HG02943 (cell line): Measurements from ENCODE around the gene FRK.

Experiments
- ATAC-seq: cut with Tn5 transposase; IDR thresholded peaks from one replicate; pipeline ENCODE4 v1.9.1; 2021; ENCODE audit warnings: mild to moderate bottlenecking, low read depth, moderate library complexity; ENCODE audit not compliant: unreplicated experiment

FRK gene

GRCh38 chr6:116036075-116036773 is 24.5 kb downstream of the FRK start:
- ATAC-seq = no peak

- ATAC-seq = no peak
Measured at GRCh38 chr6:116035616-116036015, 25.1 kb downstream of the FRK start.

DNA sequence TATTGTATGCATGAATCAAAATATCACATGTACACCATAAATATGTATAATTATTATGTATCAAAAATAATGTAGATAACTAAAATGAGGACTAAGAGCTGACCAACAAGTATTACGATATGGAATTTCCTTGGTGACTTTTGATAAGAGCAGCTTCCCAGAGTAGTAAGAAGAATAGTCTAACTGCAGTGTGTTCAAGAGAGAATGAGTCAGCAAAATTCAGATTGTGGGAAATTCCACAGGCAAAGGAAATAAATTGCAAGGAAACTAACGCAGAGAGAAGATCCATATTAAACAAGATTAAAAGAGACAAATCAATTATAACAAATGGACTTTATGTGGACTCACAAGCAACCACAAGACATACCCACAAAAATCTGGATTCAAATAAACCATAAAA is 26.4 kb downstream of the FRK start:
- ATAC-seq = no peak

GRCh38 chr6:116033687-116034303 is 26.9 kb downstream of the FRK start:
- no peak for ATAC-seq

DNA sequence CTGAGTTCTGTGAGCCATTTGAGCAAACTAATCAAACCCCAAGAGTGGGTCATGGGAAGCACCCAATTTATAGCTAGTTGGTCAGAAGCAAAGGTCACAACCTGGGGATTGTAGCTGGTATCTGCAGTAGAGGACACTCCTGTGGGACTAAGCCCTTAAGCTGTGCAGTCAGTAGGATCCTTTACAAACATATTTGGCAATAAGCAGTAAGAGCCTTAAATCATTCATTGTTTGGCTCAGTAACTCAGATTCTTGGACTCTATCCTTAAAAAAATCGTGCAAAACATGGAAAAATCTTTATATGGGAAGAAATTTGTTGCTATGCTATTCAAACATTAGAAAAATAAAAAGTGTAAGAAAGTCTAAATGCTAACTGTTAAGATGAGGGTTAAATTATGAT is 29.9 kb downstream of the FRK start:
- ATAC-seq = no peak

DNA sequence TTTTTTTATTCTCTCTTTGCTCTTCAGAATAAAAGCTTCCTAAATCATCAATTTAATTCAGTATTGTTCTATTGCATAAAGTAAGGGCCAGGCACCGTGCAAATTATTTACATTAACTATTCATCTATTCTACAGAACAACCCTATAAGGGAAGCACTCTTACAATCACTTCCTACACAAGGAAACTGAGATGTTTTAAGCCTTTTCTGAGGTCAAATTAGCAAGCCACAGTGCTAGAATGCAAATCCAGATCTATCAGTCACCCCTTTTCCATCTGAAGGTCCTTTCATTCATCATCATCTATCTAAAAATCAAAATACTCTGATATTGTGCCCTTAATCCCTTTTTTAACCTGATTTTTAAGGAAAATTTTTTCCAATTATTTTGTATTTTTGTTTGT is 31.2 kb downstream of the FRK start:
- no peak for ATAC-seq

- ATAC-seq = no peak
Measured at GRCh38 chr6:116028233-116028632, 32.5 kb downstream of the FRK start.

GRCh38 chr6:116027801-116028200 is 32.9 kb downstream of the FRK start:
- ATAC-seq = no peak

DNA sequence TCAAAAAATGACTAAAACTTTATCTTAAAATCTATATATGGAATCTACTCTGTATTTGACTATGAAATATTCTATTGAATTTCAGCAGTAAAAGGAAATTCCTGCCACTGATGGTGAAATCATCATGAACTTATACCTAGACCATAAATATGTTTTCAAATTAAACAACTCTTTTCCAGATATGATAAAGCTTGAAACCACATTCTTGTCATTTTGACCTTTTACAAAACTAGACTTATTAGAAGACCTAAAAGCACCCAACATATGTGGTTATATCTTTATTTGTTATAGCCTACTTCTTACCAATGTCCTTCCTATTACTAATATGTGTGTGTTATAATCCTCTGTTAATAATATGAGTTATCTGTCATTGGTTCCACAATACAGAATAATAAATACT is 35.3 kb downstream of the FRK start:
- ATAC-seq = no peak

DNA sequence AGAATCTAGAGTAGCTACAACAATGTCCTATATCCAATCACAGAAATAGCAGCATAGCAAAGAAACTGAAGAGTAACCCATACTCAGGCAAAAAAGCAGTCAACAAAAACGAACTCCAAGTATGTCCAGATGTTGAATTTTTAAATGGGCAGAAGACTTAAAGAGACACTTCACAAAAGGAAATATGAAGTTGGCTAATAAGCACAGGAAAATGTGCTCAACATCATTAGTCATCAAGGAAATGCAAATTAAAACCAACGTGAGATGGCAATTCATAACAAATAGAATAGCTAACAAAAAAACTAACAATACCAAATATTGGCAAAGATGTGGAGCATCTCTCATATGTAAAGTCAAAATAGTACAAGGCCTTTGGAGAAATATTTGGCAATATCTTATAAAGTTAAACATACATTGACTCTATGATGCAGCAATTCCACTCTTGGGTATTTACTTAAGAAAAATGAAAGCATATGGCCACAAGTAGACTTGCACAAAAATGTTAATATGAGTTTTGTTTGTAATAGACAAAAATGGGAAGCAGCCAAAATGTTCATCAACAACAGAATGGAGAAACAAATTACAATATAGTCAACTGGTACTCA is 37.7 kb downstream of the FRK start:
- no peak for ATAC-seq

DNA sequence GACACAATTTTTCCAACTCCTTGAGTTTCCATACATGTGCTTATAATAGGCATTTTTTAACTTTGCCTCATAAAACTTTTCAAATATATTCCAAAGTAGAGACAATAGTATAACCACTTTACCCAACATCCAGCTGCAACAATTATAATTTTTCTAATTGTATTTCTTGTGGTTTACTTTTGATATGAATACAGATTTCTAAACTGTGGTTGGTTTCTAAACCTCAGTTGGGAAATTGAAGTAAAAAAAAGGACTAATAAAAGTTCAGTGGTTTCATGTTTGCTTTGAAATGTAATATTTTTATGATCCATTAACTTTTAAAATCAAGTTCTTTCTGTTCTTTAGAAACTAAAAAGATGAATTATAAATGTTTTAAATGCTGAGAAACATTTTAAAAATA is 40.0 kb downstream of the FRK start:
- ATAC-seq = no peak

DNA sequence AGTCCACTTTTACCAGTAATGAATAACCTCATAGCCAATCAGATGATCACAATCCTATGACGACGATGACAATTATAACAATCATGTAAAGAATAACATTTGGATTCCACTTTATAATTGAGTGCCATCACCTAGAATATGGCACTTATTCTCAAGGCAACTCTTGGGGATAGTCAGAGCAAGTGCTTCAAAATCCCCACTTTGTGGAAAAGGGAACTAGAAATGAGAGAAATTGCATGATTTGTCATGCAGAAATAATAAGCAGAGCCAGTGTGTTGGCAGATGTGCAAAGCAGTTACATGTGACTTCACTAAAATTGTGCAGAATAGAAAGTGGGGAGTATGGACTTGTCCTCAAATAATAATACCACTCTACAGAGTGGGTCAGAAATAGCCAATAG is 41.3 kb downstream of the FRK start:
- ATAC-seq = peak; percentile 70

DNA sequence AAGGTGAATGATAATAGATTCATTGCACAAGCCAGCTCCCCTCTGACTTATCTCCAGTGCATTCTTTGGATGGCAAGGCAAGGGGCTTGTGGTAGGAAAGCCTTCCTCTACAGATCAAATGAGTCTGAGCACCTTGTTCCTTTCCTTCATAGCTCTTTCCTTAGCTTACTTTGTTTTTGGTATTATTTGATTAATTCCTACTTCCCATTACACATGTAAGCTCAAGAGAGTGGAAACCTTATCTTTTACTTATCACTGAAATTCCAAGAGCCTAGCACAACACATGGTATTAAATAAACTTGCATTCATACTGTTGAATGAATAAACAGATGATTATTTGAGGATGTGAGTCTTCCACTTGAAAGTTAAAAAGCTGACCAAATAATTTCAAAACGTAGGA is 41.7 kb downstream of the FRK start:
- ATAC-seq = no peak

DNA sequence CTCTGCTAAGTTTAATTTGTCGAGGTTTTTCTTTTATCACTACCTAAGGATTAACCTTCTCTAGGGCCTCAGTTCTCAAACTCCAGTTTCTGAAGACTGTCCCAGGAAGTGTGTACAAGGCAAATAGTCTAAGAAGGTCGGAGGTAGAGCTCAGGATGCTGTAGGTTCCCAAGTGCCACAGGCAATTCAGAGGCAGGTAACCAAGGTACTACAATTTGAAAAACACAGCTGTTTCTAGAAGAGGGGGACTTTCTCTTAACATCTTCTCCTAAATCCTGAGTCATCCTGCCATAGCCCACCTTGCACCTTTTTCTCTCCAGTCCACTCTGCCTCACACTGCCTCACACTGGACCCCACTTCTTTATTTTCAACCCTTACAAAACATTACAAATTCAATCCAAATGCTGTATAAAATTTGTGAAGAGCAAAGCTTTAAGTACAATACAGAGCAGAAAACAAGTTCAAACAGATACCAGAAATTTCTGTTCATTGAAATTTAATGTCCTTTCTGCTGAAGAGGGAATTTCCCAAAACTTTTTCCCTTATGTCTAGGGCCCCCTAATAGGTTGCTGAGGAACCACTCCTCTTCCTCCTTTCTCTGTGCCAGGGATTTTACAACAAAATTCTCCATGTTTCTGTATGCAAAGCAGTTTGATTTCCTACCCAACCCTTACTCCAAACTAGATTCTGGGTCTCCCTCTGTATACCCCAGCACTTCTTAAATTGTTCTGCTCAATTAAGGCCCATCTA is 43.0 kb downstream of the FRK start:
- no peak for ATAC-seq

DNA sequence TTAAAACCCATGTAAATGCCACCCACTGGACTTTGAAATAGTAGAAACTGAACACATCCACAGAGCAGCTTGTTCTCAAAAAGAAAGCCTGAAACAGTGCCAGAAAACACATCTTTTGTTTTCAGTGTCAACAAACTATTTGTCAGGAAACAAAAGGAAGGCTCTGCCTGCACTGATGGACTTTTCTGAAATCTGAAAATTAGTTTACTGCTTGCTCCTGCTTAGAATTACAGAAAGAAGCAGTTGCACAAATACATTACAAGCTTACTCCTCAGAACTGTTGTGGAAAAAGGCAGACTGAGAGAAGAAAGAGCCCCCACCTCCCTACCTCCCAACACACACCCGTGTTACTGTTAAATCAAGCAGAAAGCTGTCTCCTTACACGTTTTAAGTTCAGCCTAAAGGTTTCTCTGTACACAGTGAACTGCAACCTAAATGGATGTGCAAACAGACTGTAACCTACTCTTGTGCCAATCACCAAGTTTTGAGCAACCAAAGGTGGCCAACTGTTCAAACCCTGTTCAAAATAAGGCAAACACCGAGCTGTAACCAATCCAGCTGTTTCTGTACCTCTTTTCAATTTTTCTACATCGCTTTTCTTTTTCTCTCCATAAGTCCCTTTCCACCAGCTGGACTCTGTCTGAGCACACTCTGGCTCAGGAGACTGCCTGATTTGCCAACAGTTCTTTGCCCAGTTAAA is 43.7 kb downstream of the FRK start:
- peak; percentile 34 for ATAC-seq

- ATAC-seq = no peak
Measured at GRCh38 chr6:116015983-116016382, 44.7 kb downstream of the FRK start.

- ATAC-seq = no peak
Measured at GRCh38 chr6:116015561-116015960, 45.1 kb downstream of the FRK start.

DNA sequence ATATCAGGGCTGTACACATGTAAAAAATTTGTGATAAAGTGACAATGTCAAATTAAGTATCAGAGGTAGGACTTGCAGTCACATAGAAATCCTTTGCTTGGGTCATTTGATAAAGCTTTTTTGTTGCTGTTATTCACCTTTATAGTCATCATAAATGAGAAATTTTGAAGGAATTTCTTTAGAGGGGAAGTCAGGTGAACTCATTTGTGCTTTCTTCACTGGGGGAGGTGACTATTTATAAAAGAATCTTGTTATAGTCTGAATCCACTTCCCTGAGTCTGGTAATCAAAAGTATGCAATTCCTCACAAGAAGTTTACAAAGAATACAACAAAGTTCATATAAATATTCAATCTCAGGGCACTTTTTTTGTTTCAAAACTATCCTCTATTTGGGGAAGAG is 47.7 kb downstream of the FRK start:
- no peak for ATAC-seq

DNA sequence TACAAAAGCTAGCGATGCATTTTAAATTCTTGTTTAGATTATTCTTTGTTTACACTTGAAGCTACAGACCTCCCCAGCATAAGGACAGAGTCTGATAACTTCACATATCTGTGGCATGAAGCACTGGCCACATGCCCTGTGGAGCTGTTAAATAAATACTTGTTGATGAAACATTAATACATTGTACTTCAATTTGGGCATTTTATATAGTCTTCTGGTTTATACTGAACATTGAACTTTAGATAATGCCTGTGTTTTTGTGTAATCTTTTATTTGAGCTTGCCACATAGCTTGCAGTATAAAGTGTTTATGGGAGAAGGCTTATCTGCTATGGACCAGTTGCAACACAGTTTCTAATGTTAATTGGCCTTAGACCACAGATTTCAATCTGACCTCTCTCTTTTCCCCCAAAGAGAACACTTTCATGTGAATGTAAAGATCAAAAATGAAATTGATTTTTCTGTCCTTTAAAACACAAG is 48.2 kb downstream of the FRK start:
- ATAC-seq = no peak

DNA sequence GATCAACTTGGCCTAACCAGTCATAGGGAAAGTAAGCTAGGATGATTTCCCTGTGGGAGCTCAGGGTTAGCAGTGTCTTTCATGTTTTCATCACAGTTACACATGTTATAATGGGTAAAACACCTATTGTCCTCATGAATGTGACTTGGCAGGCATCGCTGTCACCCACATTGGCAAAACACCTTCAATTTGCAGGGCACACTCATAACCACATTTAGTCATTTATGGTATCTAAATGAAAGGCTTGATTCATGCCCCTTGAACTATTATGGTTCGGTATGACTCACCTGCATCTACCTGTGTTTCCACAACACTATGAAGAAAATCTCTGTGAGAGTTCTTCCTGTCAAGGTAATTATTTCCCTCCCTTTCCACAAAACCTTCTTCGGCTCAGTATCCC is 49.2 kb downstream of the FRK start:
- ATAC-seq = peak; percentile 46
